Left ventricle myocardium inferior (tissue), 1 donor: ENCODE results near the gene HNF1B. TPM values are rescaled to one million over a fixed set of nuclear protein-coding genes. Genes with fewer than 3 reads are reported as not detected.
"Not testable (repeated sequence)": the region's sequence is repeated elsewhere in the genome, so short reads cannot be mapped to it uniquely, and the experiment has no call there.

Source experiments
- DNase-seq: peaks from one replicate; pipeline ENCODE4 v3.0.0-alpha.2; 2020
- H3K27ac ChIP-seq: fragments of 200-600 bp; replicated peaks from 2 replicates; pipeline ENCODE4 v1.8.0; 2021
- H3K27me3 ChIP-seq: fragments of 200-600 bp; 2 replicates; pipeline ENCODE4 v1.8.0; 2021; ENCODE audit warnings: low read depth
- H3K36me3 ChIP-seq: fragments of 200-600 bp; 2 replicates; pipeline ENCODE4 v1.8.0; 2021
- H3K4me1 ChIP-seq: fragments of 200-600 bp; 2 replicates; pipeline ENCODE4 v1.8.0; 2021
- H3K4me3 ChIP-seq: fragments of 200-600 bp; 2 replicates; pipeline ENCODE4 v1.8.0; 2021; ENCODE audit warnings: mild to moderate bottlenecking, moderate library complexity
- H3K9me3 ChIP-seq: fragments of 200-600 bp; replicated peaks from 2 replicates; pipeline ENCODE4 v1.8.0; 2021
- CTCF ChIP-seq: fragments of 200-600 bp; IDR thresholded peaks from 2 replicates; pipeline ENCODE4 v1.8.0; 2021; ENCODE audit warnings: antibody characterized with exemption, mild to moderate bottlenecking, borderline replicate concordance
- intact Hi-C: fragments of 100-400 bp; cut with micrococcal nuclease; formaldehyde crosslinking; loops from one replicate; pipeline ENCODE4 v1.11.0; 2022
- total RNA-seq: library from RNA; stranded (reverse); fragmentation: NEBNext Ultra II Directional; extraction: Animal tissue kit (Norgen Biotek cat#: 25700); gene quantifications from one replicate; pipeline ENCODE4 v1.2.1, GENCODE V29; 2021
- donor health status: DM: no; HTN: yes; CAD: no; lungs with severe emphysema.

Gene HNF1B
- total RNA-seq, 1 donor from 2014 or later, result not detected

DNA sequence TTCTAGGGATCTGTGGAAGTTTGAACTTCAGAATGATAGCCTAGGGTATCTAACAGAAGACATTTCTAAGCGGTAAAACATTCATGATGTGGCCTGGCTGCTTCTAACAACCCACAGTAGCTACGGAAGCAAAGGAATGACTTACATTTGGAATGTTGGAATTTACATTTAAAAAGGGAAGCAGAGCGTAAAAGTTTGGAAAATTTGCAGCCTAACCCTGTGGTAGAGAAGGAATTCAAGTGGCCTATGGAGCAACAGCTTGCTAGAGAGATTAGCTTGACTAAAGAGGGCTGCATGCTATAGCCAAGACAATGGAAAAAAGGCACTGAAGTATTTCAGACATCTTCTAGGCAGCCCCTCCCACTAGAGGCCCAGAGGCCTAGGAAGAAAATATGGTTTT lies 50.1 kb downstream of the HNF1B start:
- peaks cover 10% of the 10 kb centered on the region for H3K27me3 ChIP-seq

GRCh38 chr17:37693328-37693727 lies 51.5 kb downstream of the HNF1B start:
- DNase-seq, result no peak
- peaks cover 5% of the 10 kb centered on the region for H3K27me3 ChIP-seq
- H3K36me3 ChIP-seq, result no peaks in the 10 kb centered on the region
- TF ChIP-seq CTCF, result no peak
- no peak overlapping the region for H3K4me3 ChIP-seq
- no peaks in the 10 kb centered on the region for H3K4me1 ChIP-seq
- intact Hi-C loops, result no loop called here
- H3K9me3 ChIP-seq, result peaks cover 10% of the 10 kb centered on the region
- H3K27ac ChIP-seq, result no peak overlapping the region

More for the DNA sequence above, 50.1 kb downstream of the HNF1B start:
- intact Hi-C loops, result loop anchor here (5.0 kb wide), 1 partner anchor 68 kb away; no protein-coding TSS in a partner anchor
- Histone ChIP-seq H3K36me3 (no peaks in the 10 kb centered on the region), H3K27ac (no peak overlapping the region), H3K4me3 (no peak overlapping the region), H3K9me3 (peaks cover 10% of the 10 kb centered on the region), H3K4me1 (no peaks in the 10 kb centered on the region)
- TF ChIP-seq CTCF, result no peak
- no peak for DNase-seq

DNA sequence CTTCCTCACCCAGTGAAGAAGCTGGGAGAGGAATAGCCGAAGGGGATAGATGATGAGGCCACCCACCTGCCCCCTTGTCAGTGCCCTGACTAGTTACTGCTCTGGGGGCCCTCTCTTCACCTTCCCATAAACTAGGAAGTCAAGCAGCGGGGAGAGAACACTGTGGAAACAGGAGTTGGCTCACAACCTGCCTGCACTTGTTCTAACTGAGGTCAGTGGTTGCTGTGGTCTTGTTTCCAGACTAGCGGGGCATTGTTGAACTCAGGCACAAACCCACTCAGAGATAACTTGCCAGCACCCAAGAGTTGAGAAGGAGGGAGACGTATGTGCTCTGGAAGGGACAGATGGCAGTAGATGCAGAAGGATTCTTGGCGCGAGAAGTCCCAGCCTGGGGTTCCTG lies 53.1 kb downstream of the HNF1B start:
- Histone ChIP-seq H3K27me3 (peaks cover 2% of the 10 kb centered on the region), H3K4me3 (no peak overlapping the region), H3K4me1 (no peaks in the 10 kb centered on the region), H3K27ac (no peak overlapping the region), H3K9me3 (peaks cover 10% of the 10 kb centered on the region), H3K36me3 (no peaks in the 10 kb centered on the region)
- DNase-seq, result no peak
- TF ChIP-seq CTCF, result no peak
- intact Hi-C loops, result no loop called here

- Histone ChIP-seq H3K27me3 (peaks cover 3% of the 10 kb centered on the region), H3K9me3 (no peaks in the 10 kb centered on the region), H3K27ac (no peak overlapping the region), H3K4me1 (no peaks in the 10 kb centered on the region), H3K36me3 (no peaks in the 10 kb centered on the region), H3K4me3 (no peak overlapping the region)
- intact Hi-C loops, result no loop called here
- no peak for TF ChIP-seq CTCF
- DNase-seq, result no peak
These were observed 55.5 kb downstream of the HNF1B start for GRCh38 chr17:37689317-37689716.

GRCh38 chr17:37683454-37683984 lies 61.3 kb downstream of the HNF1B start:
- H3K36me3 ChIP-seq, result no peaks in the 10 kb centered on the region
- H3K4me3 ChIP-seq, result no peak overlapping the region
- no peak overlapping the region for H3K27ac ChIP-seq
- peaks cover 13% of the 10 kb centered on the region for H3K27me3 ChIP-seq
- H3K9me3 ChIP-seq, result no peaks in the 10 kb centered on the region
- no peaks in the 10 kb centered on the region for H3K4me1 ChIP-seq
- TF ChIP-seq CTCF, result no peak
- DNase-seq, result no peak
- intact Hi-C loops, result no loop called here

DNA sequence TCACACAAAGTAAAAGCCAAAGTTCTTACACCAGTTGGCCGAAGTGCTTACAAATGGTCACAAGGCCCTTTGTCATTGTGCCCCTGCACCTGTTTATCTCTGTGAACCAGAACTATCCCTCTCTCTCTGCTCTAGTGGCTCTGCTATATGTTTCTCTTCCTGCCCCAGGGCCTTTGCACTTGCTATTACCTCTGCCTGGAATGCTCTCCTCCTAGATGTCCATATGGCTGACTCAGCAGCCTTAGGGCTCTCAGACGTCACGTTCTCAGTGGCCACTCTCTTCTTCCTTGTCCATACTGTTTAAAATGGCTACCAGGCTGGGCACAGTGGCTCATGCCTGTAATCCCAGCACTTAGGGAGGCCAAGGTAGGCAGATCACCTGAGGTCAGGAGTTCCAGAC lies 62.9 kb downstream of the HNF1B start:
- no peaks in the 10 kb centered on the region for H3K36me3 ChIP-seq
- intact Hi-C loops, result no loop called here
- TF ChIP-seq CTCF, result no peak

DNA sequence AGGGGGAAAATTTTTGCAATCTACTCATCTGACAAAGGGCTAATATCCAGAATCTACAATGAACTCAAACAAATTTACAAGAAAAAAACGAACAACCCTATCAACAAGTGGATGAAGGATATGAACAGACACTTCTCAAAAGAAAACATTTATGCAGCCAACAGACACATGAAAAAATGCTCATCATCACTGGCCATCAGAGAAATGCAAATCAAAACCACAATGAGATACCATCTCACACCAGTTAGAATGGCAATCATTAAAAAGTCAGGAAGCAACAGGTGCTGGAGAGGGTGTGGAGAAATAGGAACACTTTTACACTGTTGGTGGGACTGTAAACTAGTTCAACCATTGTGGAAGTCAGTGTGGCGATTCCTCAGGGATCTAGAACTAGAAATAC lies 64.9 kb downstream of the HNF1B start:
- H3K4me1 ChIP-seq, intact Hi-C loops, DNase-seq, H3K36me3 ChIP-seq, H3K4me3 ChIP-seq, H3K27ac ChIP-seq, H3K9me3 ChIP-seq: not testable (repeated sequence)
- peaks cover 43% of the 10 kb centered on the region for H3K27me3 ChIP-seq

More for the DNA sequence above, 62.9 kb downstream of the HNF1B start:
- no peak for DNase-seq
- Histone ChIP-seq H3K9me3 (no peaks in the 10 kb centered on the region), H3K4me3 (no peak overlapping the region), H3K4me1 (no peaks in the 10 kb centered on the region), H3K27me3 (peaks cover 28% of the 10 kb centered on the region), H3K27ac (no peak overlapping the region)
